WTC11 (cell line): Measurements from ENCODE around the gene GNGT2.

Source experiments
- ZNF121 ChIP-seq: sonication (generic); formaldehyde crosslinking; IDR thresholded peaks from 2 replicates; pipeline ENCODE4 v1.8.0; 2023; ENCODE audit warnings: missing genetic modification reagents
- TF ChIP-seq, protein P1 (sequence below): fragments of 200-600 bp; IDR thresholded peaks from 2 replicates; pipeline ENCODE4 v1.8.0; 2022; ENCODE audit warnings: antibody characterized with exemption
- TF ChIP-seq, protein P2 (sequence below): sonication (generic); formaldehyde crosslinking; conservative IDR thresholded peaks from 2 replicates; pipeline ENCODE4 v1.8.1; 2022; ENCODE audit warnings: mild to moderate bottlenecking, missing genetic modification reagents

DNA sequence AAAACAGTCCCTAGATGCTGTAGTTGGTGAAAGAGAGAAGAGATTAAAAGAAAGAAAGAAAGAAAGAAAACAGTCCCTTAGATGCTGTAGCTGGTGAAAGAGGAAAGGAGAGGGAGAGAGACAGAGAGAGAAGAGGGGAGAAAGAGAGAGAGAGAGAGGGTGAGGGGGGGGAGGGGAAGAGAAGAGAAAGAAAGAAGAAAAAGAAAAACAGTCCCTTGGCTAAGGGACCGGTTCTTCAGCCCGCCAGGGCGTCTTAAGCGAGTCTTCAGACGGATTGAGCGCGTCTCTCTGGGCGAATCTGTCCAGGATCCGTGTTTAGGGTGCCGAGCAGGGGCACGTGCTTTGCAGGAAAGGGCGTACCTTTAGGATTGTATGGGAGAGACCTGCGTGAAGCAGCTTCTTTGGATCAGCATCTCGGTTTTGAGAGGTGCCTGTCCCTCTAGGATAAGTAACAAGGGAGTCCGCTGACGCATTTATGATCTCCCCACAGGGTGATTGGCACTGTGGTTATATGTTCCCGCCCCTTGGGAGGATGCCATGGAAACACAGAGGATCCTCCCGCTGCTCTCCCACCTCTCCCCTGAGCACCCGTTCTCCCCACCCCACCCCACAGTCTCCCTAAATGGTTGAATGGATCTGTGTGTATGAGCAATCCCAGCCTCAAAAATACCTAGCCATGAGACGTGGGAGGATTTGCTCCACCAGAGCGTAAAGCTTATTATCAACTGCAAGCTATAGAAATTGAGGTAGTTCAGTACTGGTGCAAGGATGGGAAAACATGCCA lies 16.7 kb downstream of the GNGT2 start:
- TF ChIP-seq, protein P1, sequence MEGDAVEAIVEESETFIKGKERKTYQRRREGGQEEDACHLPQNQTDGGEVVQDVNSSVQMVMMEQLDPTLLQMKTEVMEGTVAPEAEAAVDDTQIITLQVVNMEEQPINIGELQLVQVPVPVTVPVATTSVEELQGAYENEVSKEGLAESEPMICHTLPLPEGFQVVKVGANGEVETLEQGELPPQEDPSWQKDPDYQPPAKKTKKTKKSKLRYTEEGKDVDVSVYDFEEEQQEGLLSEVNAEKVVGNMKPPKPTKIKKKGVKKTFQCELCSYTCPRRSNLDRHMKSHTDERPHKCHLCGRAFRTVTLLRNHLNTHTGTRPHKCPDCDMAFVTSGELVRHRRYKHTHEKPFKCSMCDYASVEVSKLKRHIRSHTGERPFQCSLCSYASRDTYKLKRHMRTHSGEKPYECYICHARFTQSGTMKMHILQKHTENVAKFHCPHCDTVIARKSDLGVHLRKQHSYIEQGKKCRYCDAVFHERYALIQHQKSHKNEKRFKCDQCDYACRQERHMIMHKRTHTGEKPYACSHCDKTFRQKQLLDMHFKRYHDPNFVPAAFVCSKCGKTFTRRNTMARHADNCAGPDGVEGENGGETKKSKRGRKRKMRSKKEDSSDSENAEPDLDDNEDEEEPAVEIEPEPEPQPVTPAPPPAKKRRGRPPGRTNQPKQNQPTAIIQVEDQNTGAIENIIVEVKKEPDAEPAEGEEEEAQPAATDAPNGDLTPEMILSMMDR: no peak
- no peak for TF ChIP-seq ZNF121 (CRISPR knock-in tag)
- TF ChIP-seq, protein P2, sequence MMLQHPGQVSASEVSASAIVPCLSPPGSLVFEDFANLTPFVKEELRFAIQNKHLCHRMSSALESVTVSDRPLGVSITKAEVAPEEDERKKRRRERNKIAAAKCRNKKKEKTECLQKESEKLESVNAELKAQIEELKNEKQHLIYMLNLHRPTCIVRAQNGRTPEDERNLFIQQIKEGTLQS (CRISPR knock-in tag): no peak
